Measurements from ENCODE around the gene FNDC3B.
"Not testable (repeated sequence)": the region's sequence is repeated elsewhere in the genome, so short reads cannot be mapped to it uniquely, and the experiment has no call there.

FNDC3B gene

GRCh38 chr3:172352786-172353185, 313.4 kb downstream of the FNDC3B start:
- no peak for DNase-seq

GRCh38 chr3:172354931-172355499, 315.6 kb downstream of the FNDC3B start:
- DNase-seq: no peak

- DNase-seq: no peak
These were observed 316.5 kb downstream of the FNDC3B start for GRCh38 chr3:172355836-172356235.

- DNase-seq: no peak
These were observed 317.0 kb downstream of the FNDC3B start for GRCh38 chr3:172356427-172356826.

- no peak for DNase-seq
These were observed 318.7 kb downstream of the FNDC3B start for GRCh38 chr3:172357850-172358754.

- DNase-seq: no peak
These were observed 319.9 kb downstream of the FNDC3B start for GRCh38 chr3:172359231-172359630.

- DNase-seq: no peak
These were observed 320.6 kb downstream of the FNDC3B start for GRCh38 chr3:172359996-172360395.

- DNase-seq: no peak
These were observed 323.2 kb downstream of the FNDC3B start for GRCh38 chr3:172362583-172362982.

GRCh38 chr3:172364374-172365027, 325.1 kb downstream of the FNDC3B start:
- DNase-seq: no peak

- DNase-seq: no peak
These were observed 325.7 kb downstream of the FNDC3B start for GRCh38 chr3:172365028-172365567.

- no peak for DNase-seq
These were observed 328.1 kb downstream of the FNDC3B start for GRCh38 chr3:172367205-172368105.

- not testable (repeated sequence) for DNase-seq
These were observed 329.2 kb downstream of the FNDC3B start for GRCh38 chr3:172368556-172368955.

- no peak for DNase-seq
These were observed 330.3 kb downstream of the FNDC3B start for GRCh38 chr3:172369590-172370259.

- no peak for DNase-seq
These were observed 331.0 kb downstream of the FNDC3B start for GRCh38 chr3:172370419-172370818.

- DNase-seq: no peak
These were observed 332.2 kb downstream of the FNDC3B start for GRCh38 chr3:172371544-172371943.

GRCh38 chr3:172372895-172373294, 333.5 kb downstream of the FNDC3B start:
- no peak for DNase-seq

- DNase-seq: no peak
These were observed 334.5 kb downstream of the FNDC3B start for GRCh38 chr3:172373912-172374311.

- no peak for DNase-seq
These were observed 335.9 kb downstream of the FNDC3B start for GRCh38 chr3:172375206-172375850.

- no peak for DNase-seq
These were observed 337.0 kb downstream of the FNDC3B start for GRCh38 chr3:172376402-172376801.

- no peak for DNase-seq
These were observed 337.5 kb downstream of the FNDC3B start for GRCh38 chr3:172376881-172377280.

GRCh38 chr3:172378439-172378838, 339.1 kb downstream of the FNDC3B start:
- DNase-seq: no peak

Data from activated T-cell treated with anti-CD3 and anti-CD28 coated beads, Interleukin-2, amount 50 U/mL, for 48 hours (primary cell).